ENCODE data around the gene CBLC.
"Not testable (repeated sequence)": the region's sequence is repeated elsewhere in the genome, so short reads cannot be mapped to it uniquely, and the experiment has no call there.

Gene CBLC

GRCh38 chr19:44765033-44765948, 12.4 kb upstream of the CBLC start:
- ChIA-PET POLR2A (interaction anchor here (1.5 kb wide), 1 partner anchor 8 kb away, joined by 3 read pairs; no protein-coding TSS in a partner anchor), CTCF (interaction anchor here (0.8 to 18.3 kb wide), 8 partner anchors 8 to 111 kb away, joined by 3 to 513 read pairs (median 4); no protein-coding TSS in a partner anchor)
- no peak for TF ChIP-seq CTCF (IDR thresholded peaks at IDR 0.05; ENCODE audit: control extremely low read depth, extremely low read depth, low read depth, missing control alignments)
- DNase-seq (ENCODE audit: extremely low spot score), result no peak

GRCh38 chr19:44765949-44766335, 11.7 kb upstream of the CBLC start:
- CTCF ChIA-PET, result interaction anchor here (0.8 to 18.3 kb wide), 9 partner anchors 8 to 114 kb away, joined by 3 to 513 read pairs (median 3); no protein-coding TSS in a partner anchor
- POLR2A ChIA-PET, result interaction anchor here (0.6 to 1.6 kb wide), 4 partner anchors 8 to 85 kb away, joined by 3 to 6 read pairs (median 4); no protein-coding TSS in a partner anchor
- no peak for DNase-seq (ENCODE audit: extremely low spot score)
- TF ChIP-seq CTCF (IDR thresholded peaks at IDR 0.05; ENCODE audit: control extremely low read depth, extremely low read depth, low read depth, missing control alignments), result no peak

- CTCF ChIA-PET, result interaction anchor here (0.8 to 18.3 kb wide), 7 partner anchors 14 to 104 kb away, joined by 3 to 513 read pairs (median 4); no protein-coding TSS in a partner anchor
- POLR2A ChIA-PET, result interaction anchor here (1.6 kb wide), 1 partner anchor 18 kb away, joined by 6 read pairs; no protein-coding TSS in a partner anchor
- TF ChIP-seq CTCF (IDR thresholded peaks at IDR 0.05; ENCODE audit: control extremely low read depth, extremely low read depth, low read depth, missing control alignments), result no peak
- no peak for DNase-seq (ENCODE audit: extremely low spot score)
Measured at GRCh38 chr19:44767295-44768180, 10.2 kb upstream of the CBLC start.

GRCh38 chr19:44770550-44771257, 7.0 kb upstream of the CBLC start:
- peak; percentile 99 for DNase-seq (ENCODE audit: extremely low spot score)
- peak; percentile 78 for TF ChIP-seq CTCF (IDR thresholded peaks at IDR 0.05; ENCODE audit: control extremely low read depth, extremely low read depth, low read depth, missing control alignments)
- CTCF ChIA-PET, result interaction anchor here (0.6 to 18.3 kb wide), 44 partner anchors 9 to 1102 kb away, joined by 3 to 513 read pairs (median 6); partner anchors contain the start of genes BCL3 and NECTIN2
- POLR2A ChIA-PET, result interaction anchor here (0.6 to 1.2 kb wide), 6 partner anchors 18 to 1277 kb away, joined by 3 to 5 read pairs (median 4); partner anchors contain the start of gene VASP

- CTCF ChIA-PET, result interaction anchor here (2.0 to 18.3 kb wide), 10 partner anchors 11 to 114 kb away, joined by 8 to 513 read pairs (median 30); partner anchors contain the start of gene BCL3
- DNase-seq (ENCODE audit: extremely low spot score); POLR2A ChIA-PET: not testable (repeated sequence)
Measured at GRCh38 chr19:44772144-44772543, 5.5 kb upstream of the CBLC start.

GRCh38 chr19:44772959-44773358, 4.7 kb upstream of the CBLC start:
- CTCF ChIA-PET, result interaction anchor here (1.4 to 18.3 kb wide), 7 partner anchors 10 to 196 kb away, joined by 5 to 513 read pairs (median 54); no protein-coding TSS in a partner anchor
- POLR2A ChIA-PET, result no interaction called here
- no peak for DNase-seq (ENCODE audit: extremely low spot score)
- no peak for TF ChIP-seq CTCF (IDR thresholded peaks at IDR 0.05; ENCODE audit: control extremely low read depth, extremely low read depth, low read depth, missing control alignments)
